IPS DF 4.7 (cell line): ENCODE measurements around the gene CLIC5.

Experiments used
- DNase-seq: peaks from one replicate; pipeline ENCODE4 v3.0.0-alpha.2; 2013; ENCODE audit warnings: low spot score; ENCODE audit errors: extremely low read depth

CLIC5 gene

GRCh38 chr6:45965792-45966191 lies 49.9 kb downstream of the CLIC5 start:
- peak; percentile 7 for DNase-seq

- DNase-seq, result no peak
These were observed 50.7 kb downstream of the CLIC5 start for GRCh38 chr6:45965007-45965406.

- DNase-seq, result no peak
These were observed 51.4 kb downstream of the CLIC5 start for GRCh38 chr6:45964300-45964699.

GRCh38 chr6:45963896-45964295 lies 51.8 kb downstream of the CLIC5 start:
- DNase-seq, result no peak

- DNase-seq, result no peak
These were observed 54.5 kb downstream of the CLIC5 start for GRCh38 chr6:45961125-45961524.

- DNase-seq, result no peak
These were observed 56.0 kb downstream of the CLIC5 start for GRCh38 chr6:45959534-45960145.

- DNase-seq, result no peak
These were observed 59.0 kb downstream of the CLIC5 start for GRCh38 chr6:45956663-45957062.

- DNase-seq, result no peak
These were observed 59.5 kb downstream of the CLIC5 start for GRCh38 chr6:45956176-45956575.

- DNase-seq, result no peak
These were observed 60.1 kb downstream of the CLIC5 start for GRCh38 chr6:45955597-45955996.

- DNase-seq, result no peak
These were observed 63.1 kb downstream of the CLIC5 start for GRCh38 chr6:45952546-45952945.

GRCh38 chr6:45952168-45952529 lies 63.5 kb downstream of the CLIC5 start:
- DNase-seq, result no peak

- DNase-seq, result no peak
These were observed 64.1 kb downstream of the CLIC5 start for GRCh38 chr6:45951321-45952167.

GRCh38 chr6:45949256-45949655 lies 66.4 kb downstream of the CLIC5 start:
- no peak for DNase-seq

GRCh38 chr6:45947807-45948206 lies 67.9 kb downstream of the CLIC5 start:
- DNase-seq, result no peak

- no peak for DNase-seq
These were observed 68.8 kb downstream of the CLIC5 start for GRCh38 chr6:45946887-45947286.

GRCh38 chr6:45946352-45946751 lies 69.3 kb downstream of the CLIC5 start:
- no peak for DNase-seq

- no peak for DNase-seq
These were observed 72.7 kb downstream of the CLIC5 start for GRCh38 chr6:45942953-45943352.

- DNase-seq, result no peak
These were observed 81.8 kb downstream of the CLIC5 start for GRCh38 chr6:45933855-45934254.

- DNase-seq, result no peak
These were observed 84.4 kb downstream of the CLIC5 start for GRCh38 chr6:45931232-45931631.

- DNase-seq, result no peak
These were observed 85.1 kb downstream of the CLIC5 start for GRCh38 chr6:45930420-45931040.

- DNase-seq, result no peak
These were observed 86.0 kb downstream of the CLIC5 start for GRCh38 chr6:45929421-45930361.
